GM12892 (cell line): Measurements from ENCODE around the gene CSK.
A peak's percentile ranks its signal among the peaks of the same experiment; 100 is the strongest.

ENCODE experiments used
- DNase-seq: peaks from one replicate; pipeline ENCODE4 v3.0.0; 2011; ENCODE audit not compliant: insufficient read length
- FAIRE-seq: peaks from 2 replicates; lab custom pipeline; 2011; peaks lifted over from hg19 to GRCh38; lab: Jason Lieb, UNC
- POLR2A ChIP-seq: IDR thresholded peaks from 2 replicates; pipeline ENCODE4 v1.6.1; 2011; ENCODE audit warnings: low read depth, low read length, control low read depth
- POLR2AphosphoS5 ChIP-seq: IDR thresholded peaks from 2 replicates; pipeline ENCODE4 v1.6.1; 2011; ENCODE audit warnings: low read depth, low read length, control low read depth
- TAF1 ChIP-seq: IDR thresholded peaks from 2 replicates; pipeline ENCODE4 v1.6.1; 2011; ENCODE audit warnings: low read depth, mild to moderate bottlenecking, control low read depth, low read length, borderline replicate concordance

The CSK gene

GRCh38 chr15:74835312-74835823, 53.5 kb downstream of the CSK start:
- TF ChIP-seq POLR2AphosphoS5 (no peak), POLR2A (no peak), TAF1 (no peak)
- DNase-seq = peak; percentile 60
- peak; percentile 62 for FAIRE-seq

GRCh38 chr15:74836846-74837245, 55.0 kb downstream of the CSK start:
- TF ChIP-seq POLR2A (no peak), TAF1 (no peak), POLR2AphosphoS5 (no peak)
- FAIRE-seq (no peak), DNase-seq (no peak)

GRCh38 chr15:74837482-74838136, 55.7 kb downstream of the CSK start:
- TF ChIP-seq POLR2AphosphoS5 = no peak
- TF ChIP-seq TAF1 = no peak
- no peak for TF ChIP-seq POLR2A
- FAIRE-seq (no peak), DNase-seq (no peak)

- no peak for TF ChIP-seq TAF1
- FAIRE-seq (no peak), DNase-seq (no peak)
These were observed 56.2 kb downstream of the CSK start for GRCh38 chr15:74838137-74838516.

GRCh38 chr15:74838746-74839525, 57.1 kb downstream of the CSK start:
- FAIRE-seq (no peak), DNase-seq (no peak)
- TF ChIP-seq TAF1 = no peak
- no peak for TF ChIP-seq POLR2A
- TF ChIP-seq POLR2AphosphoS5 = no peak

GRCh38 chr15:74839526-74840395, 57.9 kb downstream of the CSK start:
- no peak for DNase-seq
- no peak for FAIRE-seq
- no peak for TF ChIP-seq TAF1
- no peak for TF ChIP-seq POLR2AphosphoS5
- TF ChIP-seq POLR2A = no peak

GRCh38 chr15:74840851-74841775, 59.2 kb downstream of the CSK start:
- TF ChIP-seq POLR2AphosphoS5 = no peak
- no peak for TF ChIP-seq POLR2A
- TF ChIP-seq TAF1 = no peak

GRCh38 chr15:74841891-74842373, 60.1 kb downstream of the CSK start:
- DNase-seq (no peak), FAIRE-seq (no peak)
- TF ChIP-seq POLR2AphosphoS5 = no peak
- TF ChIP-seq POLR2A = no peak
- no peak for TF ChIP-seq TAF1

More at GRCh38 chr15:74840851-74841775, 59.2 kb downstream of the CSK start:
- FAIRE-seq = no peak
- DNase-seq = no peak

GRCh38 chr15:74842581-74843444, 60.9 kb downstream of the CSK start, which contains the start of gene ULK3:
ULK3 (minus strand) TSS chr15:74843156; CDS start chr15:74843105, 51 bp downstream.
- DNase-seq (peak; percentile 98), FAIRE-seq (peak; percentile 91)
- TF ChIP-seq TAF1 (no peak), POLR2A (peak; percentile 63; the same call in 1 of the 2 replicates)
